Hepatocyte (in vitro differentiated cells): Measurements from ENCODE around the gene ZSCAN10.

Source experiments
- CTCF ChIP-seq: fragments of 200-600 bp; sonication (generic); IDR thresholded peaks from 2 replicates; pipeline ENCODE4 v1.5.1; 2016; ENCODE audit warnings: antibody characterized with exemption, mild to moderate bottlenecking; ENCODE audit not compliant: poor library complexity
- EZH2 ChIP-seq: fragments of 200-600 bp; sonication (generic); IDR thresholded peaks from 2 replicates; pipeline ENCODE4 v1.6.1; 2016; ENCODE audit warnings: antibody characterized with exemption, mild to moderate bottlenecking, borderline replicate concordance
- EZH2phosphoT487 ChIP-seq: fragments of 200-600 bp; sonication (generic); IDR thresholded peaks from one replicate; pipeline ENCODE4 v1.6.1; 2018; ENCODE audit warnings: antibody characterized with exemption, mild to moderate bottlenecking, low read depth, moderate library complexity; ENCODE audit not compliant: unreplicated experiment, severe bottlenecking

GRCh38 chr16:3115561-3115960, 16.5 kb upstream of the ZSCAN10 start:
- TF ChIP-seq CTCF (no peak), EZH2phosphoT487 (no peak), EZH2 (no peak)
